OCI-LY7 (cell line): ENCODE measurements around the gene SASH1.

Experiments used
- CTCF ChIP-seq: fragments of 200-600 bp; sonication (generic); conservative IDR thresholded peaks from 2 replicates; pipeline ENCODE4 v1.5.1; 2014; ENCODE audit warnings: mild to moderate bottlenecking, antibody characterized with exemption, low read length, moderate library complexity, mixed read lengths
- EZH2phosphoT487 ChIP-seq: fragments of 200-600 bp; sonication (generic); IDR thresholded peaks from 2 replicates; pipeline ENCODE4 v1.6.1; 2018; ENCODE audit warnings: low read depth, borderline replicate concordance, mild to moderate bottlenecking, mixed run types, antibody characterized with exemption, low read length, moderate library complexity, mixed read lengths

GRCh38 chr6:148295261-148295887 lies 47.3 kb upstream of the SASH1 start:
- no peak for TF ChIP-seq CTCF
- TF ChIP-seq EZH2phosphoT487, result no peak
